Spleen (tissue), 7 donors: Measurements from ENCODE around the gene CACNA1C.
"Not testable (repeated sequence)": the region's sequence is repeated elsewhere in the genome, so short reads cannot be mapped to it uniquely, and the experiment has no call there.

Experiments used
- POLR2A ChIP-seq, 3 donors: fragments of 450-650 bp; IDR thresholded peaks; one replicate each; pipeline ENCODE4 v1.5.1; 2017; ENCODE audit warnings: antibody characterized with exemption in 3 of 3, mild to moderate bottlenecking in 1 of 3
- TF ChIP-seq, protein P1 (sequence below), 11 experiments: fragments of 200-600 bp in 7 of 11; fragments of 450-650 bp in 4 of 11; sonication (generic) in 4 of 11; IDR thresholded peaks in 8 of 11; conservative IDR thresholded peaks in 3 of 11; 1 replicate in 7 of 11; 2 replicates in 4 of 11; pipeline versions ENCODE4 v1.4.0 to v1.8.0; 2016 to 2021; ENCODE audit warnings: antibody characterized with exemption in 11 of 11, inconsistent platforms in 4 of 11, mild to moderate bottlenecking in 1 of 11
- donor health status: DM: no; HTN: no; CAD: no; lungs with moderate emphysema.
- donor health status: DM: no; HTN: no; CAD: no.
- donor health status: DM: no; HTN: no; CAD: no.

DNA sequence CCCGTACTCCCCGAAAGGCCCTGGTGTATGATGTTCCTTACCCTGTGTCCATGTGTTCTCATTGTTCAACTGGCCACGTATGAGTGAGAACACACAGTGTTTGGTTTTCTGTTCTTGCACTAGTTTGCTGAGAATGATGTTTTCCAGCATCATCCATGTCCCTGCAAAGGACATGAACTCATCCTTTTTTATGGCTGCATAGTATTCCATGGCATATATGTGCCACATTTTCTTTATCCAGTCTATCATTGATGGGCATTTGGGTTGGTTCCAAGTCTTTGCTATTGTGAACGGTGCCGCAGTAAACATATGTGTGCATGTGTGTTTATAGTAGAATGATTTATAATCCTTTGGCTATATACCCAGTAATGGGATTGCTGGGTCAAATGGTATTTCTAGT, 49.9 kb downstream of the CACNA1C start:
- not testable (repeated sequence) for TF ChIP-seq POLR2A (IDR thresholded peaks at IDR 0.05)
- TF ChIP-seq, protein P1, sequence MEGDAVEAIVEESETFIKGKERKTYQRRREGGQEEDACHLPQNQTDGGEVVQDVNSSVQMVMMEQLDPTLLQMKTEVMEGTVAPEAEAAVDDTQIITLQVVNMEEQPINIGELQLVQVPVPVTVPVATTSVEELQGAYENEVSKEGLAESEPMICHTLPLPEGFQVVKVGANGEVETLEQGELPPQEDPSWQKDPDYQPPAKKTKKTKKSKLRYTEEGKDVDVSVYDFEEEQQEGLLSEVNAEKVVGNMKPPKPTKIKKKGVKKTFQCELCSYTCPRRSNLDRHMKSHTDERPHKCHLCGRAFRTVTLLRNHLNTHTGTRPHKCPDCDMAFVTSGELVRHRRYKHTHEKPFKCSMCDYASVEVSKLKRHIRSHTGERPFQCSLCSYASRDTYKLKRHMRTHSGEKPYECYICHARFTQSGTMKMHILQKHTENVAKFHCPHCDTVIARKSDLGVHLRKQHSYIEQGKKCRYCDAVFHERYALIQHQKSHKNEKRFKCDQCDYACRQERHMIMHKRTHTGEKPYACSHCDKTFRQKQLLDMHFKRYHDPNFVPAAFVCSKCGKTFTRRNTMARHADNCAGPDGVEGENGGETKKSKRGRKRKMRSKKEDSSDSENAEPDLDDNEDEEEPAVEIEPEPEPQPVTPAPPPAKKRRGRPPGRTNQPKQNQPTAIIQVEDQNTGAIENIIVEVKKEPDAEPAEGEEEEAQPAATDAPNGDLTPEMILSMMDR (IDR thresholded peaks at IDR 0.05 in 8 of 11, conservative IDR thresholded peaks at IDR 0.05 in 3 of 11), result not testable (repeated sequence)
